K562 (cell line): ENCODE data around the gene GRIPAP1. TPM values are rescaled to one million over a fixed set of nuclear protein-coding genes. Genes with fewer than 3 reads are reported as not detected.

Experiments
- ATAC-seq: fragments of 200-7000 bp; cut with Tn5 transposase; 3 replicates; pipeline ENCODE4 v1.9.1; 2020; ENCODE audit warnings: moderate library complexity
- BruUV-seq: library from RNA; stranded (reverse); fragments of 400-500 nt; replicated peaks from 2 replicates; lab custom pipeline; 2021; lab: Mats Ljungman, UMichigan
- CTCF ChIA-PET: fragments of 300-600 bp; formaldehyde crosslinking; extraction: SDS; loops from one replicate; lab custom pipeline; 2021; ENCODE audit warnings: low intra/inter-chr PET ratio; lab: Yijun Ruan, JAX
- POLR2A ChIA-PET: fragments of 300-600, 350-650 bp; sonication (Branson Sonifier 250); formaldehyde crosslinking; extraction: SDS; loops from one replicate; lab custom pipeline; 2021; ENCODE audit warnings: antibody characterized with exemption, inconsistent platforms; lab: Yijun Ruan, JAX
- DNase-seq, 4 experiments: peaks; one replicate each; pipeline versions ENCODE4 v3.0.0 to v3.0.0-alpha.2; 2011 to 2018; ENCODE audit warnings: low spot score in 3 of 4, mixed read lengths in 3 of 4; ENCODE audit errors: extremely low read depth in 1 of 4
- FAIRE-seq: peaks from 2 replicates; lab custom pipeline; 2011; peaks lifted over from hg19 to GRCh38; lab: Jason Lieb, UNC
- H2AFZ ChIP-seq: 2 replicates; pipeline ENCODE4 v1.6.0; 2011; ENCODE audit warnings: low read depth, low read length, control low read depth, inconsistent platforms
- H3K27ac ChIP-seq: fragments of 200-600 bp; 3 replicates; pipeline ENCODE4 v1.8.0; 2011; ENCODE audit warnings: low read depth, mild to moderate bottlenecking, control low read depth, inconsistent platforms, low read length, moderate library complexity, mixed read lengths; ENCODE audit errors: extremely low read depth
- H3K27me3 ChIP-seq, 2 experiments: fragments of 300-600 bp in 1 of 2; 2 replicates in 1 of 2; 3 replicates in 1 of 2; pipeline versions ENCODE4 v1.6.0 to v1.8.0; 2011; ENCODE audit warnings: inconsistent platforms in 2 of 2, low read length in 2 of 2, mild to moderate bottlenecking in 1 of 2, mixed read lengths in 1 of 2, moderate library complexity in 1 of 2; ENCODE audit not compliant: control insufficient read depth in 2 of 2, insufficient read depth in 2 of 2
- H3K36me3 ChIP-seq: fragments of 300-600 bp; 3 replicates; pipeline ENCODE4 v1.8.0; 2011; ENCODE audit warnings: mild to moderate bottlenecking, low read length, inconsistent platforms; ENCODE audit not compliant: control insufficient read depth, insufficient read depth
- H3K4me1 ChIP-seq, 2 experiments: fragments of 200-600 bp in 1 of 2; replicated peaks in 1 of 2; 2 replicates in 1 of 2; 3 replicates in 1 of 2; pipeline versions ENCODE4 v1.5.1 to v1.8.0; 2011; ENCODE audit warnings: inconsistent platforms in 2 of 2, low read length in 2 of 2, mild to moderate bottlenecking in 1 of 2, mixed read lengths in 1 of 2, moderate library complexity in 1 of 2; ENCODE audit not compliant: control insufficient read depth in 2 of 2, insufficient read depth in 2 of 2
- H3K4me2 ChIP-seq: 2 replicates; pipeline ENCODE4 v1.6.1; 2011; ENCODE audit warnings: low read length, control low read depth, inconsistent platforms, mixed read lengths; ENCODE audit not compliant: insufficient read depth
- H3K4me3 ChIP-seq: fragments of 200-600 bp; sonication (generic), shearing (Covaris generic); 2 replicates; pipeline ENCODE4 v1.5.1; 2016; ENCODE audit warnings: control low read depth, inconsistent platforms
- H3K79me2 ChIP-seq: fragments of 200-600 bp; 3 replicates; pipeline ENCODE4 v1.8.0; 2011; ENCODE audit warnings: low read length, inconsistent platforms; ENCODE audit not compliant: control insufficient read depth, insufficient read depth
- H3K9ac ChIP-seq, 2 experiments: 2 replicates each; pipeline versions ENCODE4 v1.6.0 to v1.6.1; 2011; ENCODE audit warnings: low read depth in 2 of 2, low read length in 2 of 2, control low read depth in 1 of 2, inconsistent platforms in 1 of 2, mild to moderate bottlenecking in 1 of 2, mixed read lengths in 1 of 2; ENCODE audit not compliant: insufficient read depth in 1 of 2
- H3K9me1 ChIP-seq: one replicate; pipeline ENCODE4 v1.6.0; 2011; ENCODE audit warnings: inconsistent platforms, mild to moderate bottlenecking, low read length, moderate library complexity; ENCODE audit not compliant: control insufficient read depth, insufficient read depth
- H3K9me3 ChIP-seq: replicated peaks from 2 replicates; pipeline ENCODE4 v1.5.1; 2011; ENCODE audit warnings: low read depth, low read length, inconsistent platforms; ENCODE audit not compliant: control insufficient read depth, insufficient read depth
- H4K20me1 ChIP-seq: replicated peaks from 2 replicates; pipeline ENCODE4 v1.6.1; 2011; ENCODE audit warnings: low read length, inconsistent platforms, mixed read lengths; ENCODE audit not compliant: control insufficient read depth, insufficient read depth
- FOXJ3 ChIP-seq: sonication (generic); formaldehyde crosslinking; IDR thresholded peaks from 2 replicates; pipeline ENCODE4 v1.4.0; 2020; ENCODE audit warnings: mild to moderate bottlenecking, missing genetic modification reagents
- GTF2A2 ChIP-seq: IDR thresholded peaks from 2 replicates; pipeline ENCODE4 v1.6.1; 2016; ENCODE audit warnings: mild to moderate bottlenecking, missing genetic modification characterization, missing compliant biosample characterization
- HDAC3 ChIP-seq: fragments of 450-650 bp; IDR thresholded peaks from 2 replicates; pipeline ENCODE4 v1.6.1; 2018; ENCODE audit warnings: borderline replicate concordance, mild to moderate bottlenecking, moderate library complexity; ENCODE audit not compliant: partially characterized antibody
- KLF13 ChIP-seq: fragments of 450-650 bp; IDR thresholded peaks from 2 replicates; pipeline ENCODE4 v1.6.1; 2016; ENCODE audit warnings: missing genetic modification characterization, low read depth, mild to moderate bottlenecking, missing compliant biosample characterization, moderate library complexity, borderline replicate concordance
- MBD2 ChIP-seq: sonication (generic); IDR thresholded peaks from 2 replicates; pipeline ENCODE4 v1.6.1; 2016; ENCODE audit warnings: low read depth, borderline replicate concordance
- MTA3 ChIP-seq: fragments of 450-650 bp; formaldehyde crosslinking; IDR thresholded peaks from 2 replicates; pipeline ENCODE4 v1.6.1; 2017; ENCODE audit warnings: mild to moderate bottlenecking, borderline replicate concordance
- NR1H2 ChIP-seq: sonication (generic); formaldehyde crosslinking; IDR thresholded peaks from 2 replicates; pipeline ENCODE4 v1.4.0; 2020; ENCODE audit warnings: mild to moderate bottlenecking, missing genetic modification reagents
- PTBP1 ChIP-seq: fragments of 200-400 bp; formaldehyde crosslinking; IDR thresholded peaks from 2 replicates; pipeline ENCODE4 v1.6.1; 2017; ENCODE audit warnings: low read depth, low read length
- XRCC5 ChIP-seq: fragments of 200-400 bp; formaldehyde crosslinking; IDR thresholded peaks from 2 replicates; pipeline ENCODE4 v1.6.1; 2017; ENCODE audit warnings: low read depth, mild to moderate bottlenecking, low read length
- ZNF408 ChIP-seq: fragments of 250-450 bp; sonication (Bioruptor Pico); IDR thresholded peaks from 2 replicates; pipeline ENCODE4 v1.4.0; 2020; ENCODE audit warnings: low read depth, mild to moderate bottlenecking, moderate library complexity
- ZNF561 ChIP-seq: fragments of 450-650 bp; formaldehyde crosslinking; conservative IDR thresholded peaks from 2 replicates; pipeline ENCODE4 v1.4.0; 2020; ENCODE audit warnings: mild to moderate bottlenecking, moderate library complexity
- WGBS: fragments of 100-300 bp; shearing (Covaris generic); methylation state at CpG from one replicate; pipeline ENCODE4 v1.1.6; 2016; ENCODE audit warnings: low coverage, mixed read lengths; ENCODE audit not compliant: insufficient coverage; ENCODE audit errors: missing lambda C conversion rate; 5-methylcytosine and 5-hydroxymethylcytosine counted together
- in situ Hi-C: fragments of 300-500 bp; cut with MboI; formaldehyde crosslinking; loops from 4 replicates; pipeline ENCODE4 v1.15.0; 2018; ENCODE audit warnings: inconsistent platforms, mixed read lengths
- intact Hi-C: fragments of 100-400 bp; cut with micrococcal nuclease; formaldehyde crosslinking; loops from 2 replicates; pipeline ENCODE4 v1.14.2; 2022
- polyA plus RNA-seq, 8 experiments: library from polyadenylated mRNA; depleted of rRNA in 4 of 8; stranded (reverse) in 5 of 8; unstranded in 3 of 8; fragments of >200 nt; fragmentation: Nextera tagmentation in 2 of 8; fragmentation: Illumina TruSeq in 1 of 8; extraction: Ambion mirVana in 2 of 8; extraction: Trizol in 1 of 8; gene quantifications; 2 replicates each; pipeline versions ENCODE4 v1.2.1 to v1.2.3, GENCODE V29; 2011 to 2014; ENCODE audit warnings: inconsistent platforms in 1 of 8, missing spikeins in 1 of 8
- total RNA-seq, 7 experiments: library from RNA; depleted of rRNA in 6 of 7; stranded (reverse); fragments of >200 nt in 6 of 7; fragmentation: Illumina TruSeq in 2 of 7; extraction: Trizol in 2 of 7; gene quantifications; 2 replicates each; pipeline versions ENCODE4 v1.2.1 to v1.2.3, GENCODE V29; 2011 to 2021; ENCODE audit warnings: low replicate concordance in 1 of 7
- TF ChIP-seq, protein P1 (sequence below): fragments of 450-650 bp; IDR thresholded peaks from 2 replicates; pipeline ENCODE4 v1.6.1; 2017; ENCODE audit warnings: antibody characterized with exemption
- TF ChIP-seq, protein P2 (sequence below), 2 experiments: fragments of 250-450 bp in 1 of 2; fragments of 450-650 bp in 1 of 2; sonication (Bioruptor Pico) in 1 of 2; IDR thresholded peaks; 2 replicates each; pipeline versions ENCODE4 v1.6.1 to v1.8.0; 2016 to 2021; ENCODE audit warnings: mild to moderate bottlenecking in 2 of 2, moderate library complexity in 2 of 2, missing compliant biosample characterization in 1 of 2, missing genetic modification characterization in 1 of 2

The GRIPAP1 gene
- total and polyA plus RNA-seq, 9 of the 15 experiments (the other 6 are each of a cell fraction or from before 2014, with no cell fraction given): 4.1 to 41.6 (median 24.0) TPM

DNA sequence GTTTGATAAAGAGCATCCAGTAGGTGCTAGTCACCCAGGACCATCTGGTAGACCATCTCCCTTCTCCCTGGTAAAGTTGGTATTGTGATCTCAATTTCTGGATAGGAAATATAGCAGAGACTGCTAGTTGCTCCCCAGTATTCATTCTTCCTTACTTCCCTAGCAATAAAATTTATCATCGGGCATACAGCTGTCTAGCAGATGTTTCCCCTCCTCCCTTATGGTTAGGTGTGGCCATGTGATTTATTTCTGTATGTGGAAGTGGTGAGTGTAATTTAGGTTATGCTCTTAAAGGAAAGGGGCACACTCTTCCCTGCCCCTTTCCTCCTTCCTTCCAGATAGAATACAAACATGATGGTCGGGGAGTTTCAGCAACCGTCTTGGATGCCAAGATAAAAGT lies 18.2 kb downstream of the GRIPAP1 start:
- Histone ChIP-seq H4K20me1 (no peaks in the 10 kb centered on the region), H3K27ac (no peak overlapping the region), H3K36me3 (peaks cover 57% of the 10 kb centered on the region; the same call in 2 of the 3 replicates), H3K4me2 (no peak overlapping the region), H2AFZ (no peak overlapping the region), H3K4me1 (peaks cover 5 to 8% of the 10 kb centered on the region in 2 experiments; a peak in 3 of 5 replicates), H3K79me2 (no peaks in the 10 kb centered on the region), H3K9ac (no peak overlapping the region), H3K9me1 (no peaks in the 10 kb centered on the region), H3K4me3 (no peak overlapping the region), H3K9me3 (no peaks in the 10 kb centered on the region), H3K27me3 (no peaks in the 10 kb centered on the region)
- in situ Hi-C loops (no loop called here), intact Hi-C loops (no loop called here)
- POLR2A ChIA-PET: no interaction called here
- no peak for TF ChIP-seq MBD2
- TF ChIP-seq FOXJ3: no peak
- no peak for TF ChIP-seq GTF2A2 (tag)
- TF ChIP-seq HDAC3: no peak
- TF ChIP-seq, protein P1, sequence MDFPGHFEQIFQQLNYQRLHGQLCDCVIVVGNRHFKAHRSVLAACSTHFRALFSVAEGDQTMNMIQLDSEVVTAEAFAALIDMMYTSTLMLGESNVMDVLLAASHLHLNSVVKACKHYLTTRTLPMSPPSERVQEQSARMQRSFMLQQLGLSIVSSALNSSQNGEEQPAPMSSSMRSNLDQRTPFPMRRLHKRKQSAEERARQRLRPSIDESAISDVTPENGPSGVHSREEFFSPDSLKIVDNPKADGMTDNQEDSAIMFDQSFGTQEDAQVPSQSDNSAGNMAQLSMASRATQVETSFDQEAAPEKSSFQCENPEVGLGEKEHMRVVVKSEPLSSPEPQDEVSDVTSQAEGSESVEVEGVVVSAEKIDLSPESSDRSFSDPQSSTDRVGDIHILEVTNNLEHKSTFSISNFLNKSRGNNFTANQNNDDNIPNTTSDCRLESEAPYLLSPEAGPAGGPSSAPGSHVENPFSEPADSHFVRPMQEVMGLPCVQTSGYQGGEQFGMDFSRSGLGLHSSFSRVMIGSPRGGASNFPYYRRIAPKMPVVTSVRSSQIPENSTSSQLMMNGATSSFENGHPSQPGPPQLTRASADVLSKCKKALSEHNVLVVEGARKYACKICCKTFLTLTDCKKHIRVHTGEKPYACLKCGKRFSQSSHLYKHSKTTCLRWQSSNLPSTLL: no peak
- no peak for TF ChIP-seq KLF13
- no peak for TF ChIP-seq PTBP1
- no peak for TF ChIP-seq XRCC5
- TF ChIP-seq, protein P2, sequence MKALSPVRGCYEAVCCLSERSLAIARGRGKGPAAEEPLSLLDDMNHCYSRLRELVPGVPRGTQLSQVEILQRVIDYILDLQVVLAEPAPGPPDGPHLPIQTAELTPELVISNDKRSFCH (CRISPR knock-in tag; IDR thresholded peaks at IDR 0.05): no peak
- TF ChIP-seq, protein P2 (tag; IDR thresholded peaks at IDR 0.05): no peak
- TF ChIP-seq ZNF561 (CRISPR knock-in tag): no peak
- TF ChIP-seq ZNF408 (CRISPR knock-in tag): no peak
- TF ChIP-seq NR1H2 (CRISPR knock-in tag): no peak
- TF ChIP-seq MTA3: no peak
- FAIRE-seq (no peak), ATAC-seq (no peak), DNase-seq (no peak)
- CTCF ChIA-PET: no interaction called here
- WGBS: 82% methylated on average over 3 of the region's 3 CpGs
- no TSS peak for BruUV-seq
